ENCODE measurements around the gene GALNT12. TPM values are rescaled to one million over a fixed set of nuclear protein-coding genes. Genes with fewer than 3 reads are reported as not detected.
A peak's percentile ranks its signal among the peaks of the same experiment; 100 is the strongest.

The GALNT12 gene
- total RNA-seq, 3 donors from 2014 or later: 1.7 to 3.7 (median 3.5) TPM

GRCh38 chr9:98805506-98806272, 1.8 kb upstream of the GALNT12 start:
- Mint-ChIP-seq H3K4me1 (ENCODE audit: low read depth) (peaks cover 26% of the 10 kb centered on the region), H3K36me3 (ENCODE audit: insufficient read depth) (no peaks in the 10 kb centered on the region), H3K27me3 (ENCODE audit: low read depth) (peaks cover 2% of the 10 kb centered on the region), H3K4me3 (no peak overlapping the region), H3K9me3 (no peaks in the 10 kb centered on the region)
- DNase-seq (no peak), ATAC-seq (no peak)

- Mint-ChIP-seq H3K9me3 (no peaks in the 10 kb centered on the region), H3K4me3 (peak overlapping the region; percentile 83), H3K27me3 (ENCODE audit: low read depth) (peaks cover 2% of the 10 kb centered on the region), H3K36me3 (ENCODE audit: insufficient read depth) (no peaks in the 10 kb centered on the region), H3K4me1 (ENCODE audit: low read depth) (peaks cover 33% of the 10 kb centered on the region)
- DNase-seq (no peak), ATAC-seq (no peak)
Observed at GRCh38 chr9:98806394-98807035, 955 bp upstream of the GALNT12 start.

GRCh38 chr9:98807814-98808195, 335 bp downstream of the GALNT12 start:
- Mint-ChIP-seq H3K9me3 (no peaks in the 10 kb centered on the region), H3K27me3 (ENCODE audit: low read depth) (peaks cover 2% of the 10 kb centered on the region), H3K36me3 (ENCODE audit: insufficient read depth) (peaks cover 3% of the 10 kb centered on the region), H3K4me3 (peak overlapping the region; percentile 84), H3K4me1 (ENCODE audit: low read depth) (peaks cover 33% of the 10 kb centered on the region)
- DNase-seq (no peak), ATAC-seq (peak; percentile 58 to 67)

- peaks cover 3% of the 10 kb centered on the region for H3K36me3 Mint-ChIP-seq (ENCODE audit: insufficient read depth)
- peak overlapping the region; percentile 84 for H3K4me3 Mint-ChIP-seq
- peaks cover 33% of the 10 kb centered on the region for H3K4me1 Mint-ChIP-seq (ENCODE audit: low read depth)
- no peaks in the 10 kb centered on the region for H3K9me3 Mint-ChIP-seq
- ATAC-seq (peak; percentile 3 to 4), DNase-seq (no peak)
- peaks cover under 1% of the 10 kb centered on the region for H3K27me3 Mint-ChIP-seq (ENCODE audit: low read depth)
Observed at GRCh38 chr9:98808411-98808815, 943 bp downstream of the GALNT12 start.

DNA sequence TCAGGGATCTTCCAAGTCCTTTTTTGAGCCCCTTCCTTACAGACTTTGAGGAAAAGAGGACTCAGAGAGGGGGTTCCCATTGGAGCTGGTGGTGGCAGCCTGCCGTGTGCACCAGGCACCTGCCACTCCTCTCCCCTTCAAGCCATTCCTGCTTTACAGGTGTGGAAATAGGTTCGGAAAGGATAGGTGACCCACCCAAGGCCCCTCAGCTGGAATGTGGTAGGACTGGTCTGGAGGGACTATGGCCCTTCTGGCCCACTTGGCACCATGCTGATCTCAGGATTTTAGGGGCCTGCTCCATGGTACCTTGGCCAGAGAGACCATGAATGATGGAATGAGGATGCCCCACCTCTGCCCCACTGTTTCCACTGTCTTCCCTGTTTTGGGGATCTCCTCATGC, 1.4 kb downstream of the GALNT12 start:
- Mint-ChIP-seq H3K4me3 (peak overlapping the region; percentile 84), H3K4me1 (ENCODE audit: low read depth) (peaks cover 33% of the 10 kb centered on the region), H3K36me3 (ENCODE audit: insufficient read depth) (peaks cover 3% of the 10 kb centered on the region), H3K27me3 (ENCODE audit: low read depth) (no peaks in the 10 kb centered on the region), H3K9me3 (no peaks in the 10 kb centered on the region)
- ATAC-seq: no peak
- no peak for DNase-seq

DNA sequence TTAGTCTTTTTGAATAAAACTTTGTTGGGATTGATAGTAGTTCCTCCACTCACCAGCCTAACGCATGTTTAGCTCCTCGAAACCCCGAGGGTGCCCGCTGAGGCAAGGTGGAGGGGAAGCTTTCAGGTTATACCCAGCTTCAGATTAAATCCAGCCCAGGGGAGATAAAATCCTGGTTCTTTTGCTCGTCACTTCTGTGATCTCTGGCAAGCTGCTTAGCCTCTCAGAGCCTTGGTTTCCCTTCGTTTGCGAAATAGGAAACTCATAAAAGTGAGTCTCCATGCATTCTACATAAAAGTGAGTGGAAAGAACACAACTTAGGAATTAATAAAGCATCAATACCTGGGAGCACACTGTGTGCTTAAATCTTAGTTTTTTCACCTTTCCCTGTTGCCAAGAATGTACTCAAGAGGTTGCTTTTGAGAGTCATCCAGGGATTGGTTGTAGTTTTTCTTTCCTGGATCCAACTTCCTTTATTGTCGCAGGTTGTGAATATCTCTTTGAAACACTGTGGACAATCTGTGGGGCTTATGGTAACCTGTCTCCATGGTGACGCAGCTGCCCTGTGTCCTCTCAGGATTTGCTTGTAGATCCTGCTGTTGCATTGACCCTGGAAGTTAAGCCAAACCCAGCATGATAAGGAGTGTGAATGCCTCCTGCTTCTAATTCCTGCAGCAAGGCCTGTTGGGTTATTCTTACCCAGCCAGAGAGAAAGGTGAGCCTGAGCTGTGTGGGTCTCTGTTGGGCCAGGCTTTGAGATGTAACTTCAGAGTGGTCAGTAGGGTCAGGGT, 2.0 kb downstream of the GALNT12 start:
- H3K4me1 Mint-ChIP-seq (ENCODE audit: low read depth): peaks cover 33% of the 10 kb centered on the region
- H3K36me3 Mint-ChIP-seq (ENCODE audit: insufficient read depth): peaks cover 3% of the 10 kb centered on the region
- H3K27me3 Mint-ChIP-seq (ENCODE audit: low read depth): no peaks in the 10 kb centered on the region
- H3K9me3 Mint-ChIP-seq: no peaks in the 10 kb centered on the region
- ATAC-seq (no peak), DNase-seq (no peak)
- peak overlapping the region; percentile 84 for H3K4me3 Mint-ChIP-seq

- Mint-ChIP-seq H3K27me3 (ENCODE audit: low read depth) (no peaks in the 10 kb centered on the region), H3K4me3 (no peak overlapping the region), H3K36me3 (ENCODE audit: insufficient read depth) (peaks cover 3% of the 10 kb centered on the region), H3K4me1 (ENCODE audit: low read depth) (peaks cover 33% of the 10 kb centered on the region), H3K9me3 (no peaks in the 10 kb centered on the region)
- no peak for DNase-seq
- no peak for ATAC-seq
Observed at GRCh38 chr9:98810102-98810842, 2.8 kb downstream of the GALNT12 start.

GRCh38 chr9:98811051-98811650, 3.7 kb downstream of the GALNT12 start:
- Mint-ChIP-seq H3K4me3 (no peak overlapping the region), H3K4me1 (ENCODE audit: low read depth) (peaks cover 33% of the 10 kb centered on the region), H3K27me3 (ENCODE audit: low read depth) (no peaks in the 10 kb centered on the region), H3K9me3 (no peaks in the 10 kb centered on the region), H3K36me3 (ENCODE audit: insufficient read depth) (peaks cover 3% of the 10 kb centered on the region)
- DNase-seq (no peak), ATAC-seq (peak; percentile 33 to 44)

- Mint-ChIP-seq H3K27me3 (ENCODE audit: low read depth) (no peaks in the 10 kb centered on the region), H3K4me1 (ENCODE audit: low read depth) (peaks cover 10% of the 10 kb centered on the region), H3K9me3 (no peaks in the 10 kb centered on the region), H3K4me3 (no peak overlapping the region), H3K36me3 (ENCODE audit: insufficient read depth) (peaks cover 3% of the 10 kb centered on the region)
- DNase-seq (no peak), ATAC-seq (no peak)
Observed at GRCh38 chr9:98815391-98815951, 8.0 kb downstream of the GALNT12 start.

DNA sequence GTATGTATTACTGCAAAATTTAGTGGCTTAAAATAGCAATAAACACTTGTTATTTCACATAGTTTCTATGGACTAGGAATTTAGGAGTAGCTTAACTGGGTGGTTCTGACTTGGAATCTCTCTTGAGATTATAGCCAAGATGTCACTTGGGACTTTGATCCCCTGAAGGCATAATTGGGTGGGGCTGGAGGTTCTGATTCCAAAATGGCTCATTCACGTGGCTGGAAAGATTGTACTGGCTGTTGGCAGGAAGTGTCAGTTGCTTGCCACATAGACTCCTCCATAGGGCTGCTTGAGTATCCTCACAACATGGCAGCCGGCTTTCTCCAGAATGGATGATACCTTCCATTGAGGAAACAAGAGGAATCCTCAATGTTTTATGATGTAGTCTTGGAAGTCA, 11.3 kb downstream of the GALNT12 start:
- Mint-ChIP-seq H3K36me3 (ENCODE audit: insufficient read depth) (no peaks in the 10 kb centered on the region), H3K4me1 (ENCODE audit: low read depth) (peaks cover 3% of the 10 kb centered on the region), H3K4me3 (no peak overlapping the region), H3K9me3 (no peaks in the 10 kb centered on the region), H3K27me3 (ENCODE audit: low read depth) (no peaks in the 10 kb centered on the region)
- ATAC-seq (no peak), DNase-seq (no peak)

GRCh38 chr9:98819231-98819630, 11.8 kb downstream of the GALNT12 start:
- DNase-seq (no peak), ATAC-seq (no peak)
- Mint-ChIP-seq H3K4me1 (ENCODE audit: low read depth) (peaks cover 3% of the 10 kb centered on the region), H3K9me3 (no peaks in the 10 kb centered on the region), H3K36me3 (ENCODE audit: insufficient read depth) (no peaks in the 10 kb centered on the region), H3K27me3 (ENCODE audit: low read depth) (no peaks in the 10 kb centered on the region), H3K4me3 (no peak overlapping the region)

- ATAC-seq (no peak), DNase-seq (no peak)
- H3K36me3 Mint-ChIP-seq (ENCODE audit: insufficient read depth): no peaks in the 10 kb centered on the region
- H3K4me1 Mint-ChIP-seq (ENCODE audit: low read depth): peaks cover 3% of the 10 kb centered on the region
- H3K9me3 Mint-ChIP-seq: no peaks in the 10 kb centered on the region
- no peak overlapping the region for H3K4me3 Mint-ChIP-seq
- no peaks in the 10 kb centered on the region for H3K27me3 Mint-ChIP-seq (ENCODE audit: low read depth)
Observed at GRCh38 chr9:98821831-98822230, 14.4 kb downstream of the GALNT12 start.

GRCh38 chr9:98822661-98823060, 15.2 kb downstream of the GALNT12 start:
- DNase-seq: no peak
- H3K9me3 Mint-ChIP-seq: no peaks in the 10 kb centered on the region
- H3K36me3 Mint-ChIP-seq (ENCODE audit: insufficient read depth): no peaks in the 10 kb centered on the region
- ATAC-seq: no peak
- H3K4me1 Mint-ChIP-seq (ENCODE audit: low read depth): peaks cover 3% of the 10 kb centered on the region
- H3K27me3 Mint-ChIP-seq (ENCODE audit: low read depth): no peaks in the 10 kb centered on the region
- H3K4me3 Mint-ChIP-seq: no peak overlapping the region

Data from activated T-cell treated with anti-CD3 and anti-CD28 coated beads, Interleukin-2, amount 50 U/mL, for 4 hours (primary cell).